Activated gamma-delta T cell (primary cell): ENCODE results near the gene BPIFA3.

Experiments used
- DNase-seq: peaks from one replicate; lab custom pipeline; 2025; lab: John Stamatoyannopoulos, UW

BPIFA3 gene

GRCh38 chr20:33211817-33212424 lies 5.2 kb upstream of the BPIFA3 start:
- DNase-seq, result no peak

DNA sequence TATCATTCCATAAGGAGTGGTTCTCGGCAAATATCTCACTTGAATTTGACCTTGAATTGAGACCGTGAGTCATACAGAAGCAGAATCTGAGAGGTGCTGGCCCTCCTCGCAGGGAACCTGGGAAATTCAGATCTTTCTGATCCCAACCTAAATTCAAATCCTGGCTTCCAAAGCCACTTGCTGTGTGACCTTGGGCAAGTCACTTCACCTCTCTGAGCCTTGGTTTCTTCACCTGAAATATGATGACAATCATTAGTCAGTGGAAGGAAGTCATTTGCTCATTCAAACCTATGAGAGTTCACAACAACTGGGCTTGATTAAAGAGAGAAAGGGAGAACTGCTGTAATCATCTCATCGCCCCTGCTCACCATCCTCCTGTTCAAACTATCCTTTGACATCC lies 7.2 kb downstream of the BPIFA3 start:
- no peak for DNase-seq

DNA sequence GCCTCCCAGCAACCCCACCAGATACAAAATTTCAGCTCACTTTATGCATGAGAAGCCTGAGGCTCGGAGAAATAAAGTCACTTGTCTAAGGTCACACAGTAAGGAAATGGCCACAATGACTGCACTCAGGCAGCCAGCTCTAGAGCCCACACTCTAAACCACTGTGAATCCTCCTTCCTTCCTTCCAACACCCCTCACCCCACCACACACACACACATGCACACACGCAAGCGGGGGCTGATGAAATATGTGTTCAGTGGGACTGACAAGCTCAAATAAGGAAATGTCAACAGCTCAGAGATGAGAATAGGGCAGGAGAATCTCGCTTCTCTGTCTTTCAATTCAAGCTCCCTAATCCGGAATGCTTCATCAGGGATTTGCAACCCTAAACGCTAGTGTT lies 12.7 kb downstream of the BPIFA3 start:
- no peak for DNase-seq

DNA sequence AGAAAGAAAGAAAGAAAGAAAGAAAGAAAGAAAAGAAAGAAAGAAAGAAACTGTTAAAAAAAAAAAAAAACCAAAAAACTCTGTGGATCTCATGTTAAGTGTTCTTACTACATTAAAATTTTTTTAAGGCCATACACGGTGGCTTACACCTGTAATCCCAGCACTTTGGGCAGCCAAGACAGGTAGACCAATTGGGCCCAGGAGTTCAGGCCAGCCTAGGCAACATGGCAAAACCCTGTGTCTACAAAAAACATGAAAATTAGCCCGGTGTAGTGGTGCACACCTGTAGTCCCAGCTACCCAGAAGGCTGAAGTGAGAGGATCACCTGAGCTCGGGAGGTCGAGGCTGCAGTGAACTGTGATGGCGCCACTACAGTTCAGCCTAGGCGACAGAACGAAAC lies 14.1 kb downstream of the BPIFA3 start:
- no peak for DNase-seq

DNA sequence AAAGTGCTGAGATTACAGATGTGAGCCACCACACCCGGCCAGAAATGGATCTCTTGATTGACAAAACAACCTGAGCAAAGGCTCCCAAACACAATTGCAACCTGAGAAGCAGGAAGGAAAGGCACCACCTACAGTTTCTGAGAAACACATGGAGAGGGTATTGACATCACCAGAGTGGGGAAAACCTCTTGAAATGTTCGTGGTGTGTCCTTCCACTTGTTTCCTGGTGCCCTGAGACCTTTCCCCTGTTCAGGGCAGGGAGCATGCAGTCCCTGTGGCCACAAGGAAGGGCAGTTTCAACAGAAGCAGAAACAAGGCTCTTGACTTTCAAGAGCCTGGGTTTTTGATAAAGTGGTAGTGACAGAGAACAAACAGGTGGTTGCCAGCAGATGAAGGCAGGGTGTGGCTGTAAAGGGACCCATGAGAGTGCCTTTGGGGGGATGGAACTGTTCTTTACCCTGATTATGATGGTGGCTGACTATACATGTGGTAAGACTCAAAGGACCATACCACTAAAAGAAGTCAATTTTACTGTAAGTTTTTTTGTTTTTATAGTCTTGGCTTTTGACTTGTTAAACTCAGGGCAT lies 15.4 kb downstream of the BPIFA3 start:
- DNase-seq, result no peak

DNA sequence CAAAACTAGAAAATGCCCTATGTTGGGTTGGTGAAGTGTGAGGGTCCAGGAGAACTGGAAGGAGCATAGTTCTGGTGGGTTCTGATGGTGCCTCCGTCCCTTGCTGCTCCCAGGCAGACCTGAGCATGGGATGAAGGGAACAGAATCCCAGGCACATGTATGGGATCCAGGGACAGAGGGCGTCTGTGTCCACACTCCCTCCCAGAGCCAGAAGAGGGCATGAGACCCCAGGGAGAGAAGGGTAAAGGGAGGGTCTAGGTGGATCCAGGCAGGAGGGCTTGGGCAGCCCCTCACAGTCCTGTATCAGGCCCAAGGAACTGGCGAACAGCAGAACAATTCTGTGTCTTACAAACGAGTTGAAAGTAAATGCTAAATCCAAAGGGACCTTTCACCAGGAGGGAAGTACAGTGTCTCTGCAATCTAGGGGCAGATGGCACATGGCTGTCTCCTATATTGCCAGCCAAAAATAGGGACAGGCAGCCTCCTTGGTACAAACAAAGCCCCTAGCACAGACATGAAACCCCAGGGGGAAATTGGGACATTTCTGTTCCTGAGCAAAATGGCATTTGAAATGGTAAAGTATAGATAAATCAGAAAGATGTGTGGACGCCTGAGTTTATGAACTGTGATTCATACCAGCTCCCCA lies 16.1 kb downstream of the BPIFA3 start:
- no peak for DNase-seq

- DNase-seq, result no peak
These were observed 16.9 kb downstream of the BPIFA3 start for GRCh38 chr20:33234050-33234449.

DNA sequence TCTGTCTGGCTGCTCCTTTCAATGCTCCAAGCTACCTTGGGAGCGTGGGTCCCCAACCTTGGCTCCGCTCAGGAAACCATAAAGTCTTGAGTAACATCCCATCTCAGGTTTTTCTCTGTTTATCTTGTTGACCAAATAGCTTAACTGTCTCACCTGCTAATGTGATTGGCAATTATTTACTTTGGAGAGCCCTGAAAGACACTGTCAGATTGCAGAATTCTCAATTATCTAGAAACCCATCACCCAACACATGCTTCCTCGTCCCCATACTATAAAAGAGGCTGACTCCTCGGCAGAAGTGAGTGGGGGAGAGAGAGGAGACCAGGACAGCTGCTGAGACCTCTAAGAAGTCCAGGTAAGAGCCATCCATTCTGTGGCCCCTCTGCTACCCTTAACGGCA lies 18.5 kb downstream of the BPIFA3 start, which contains the start of gene BPIFA1:
Gene BPIFA1, plus strand, starts transcription at position 301 of the 400 bp plus-strand sequence. CDS start 1,716 bp downstream, outside the sequence.
- no peak for DNase-seq

GRCh38 chr20:33236351-33236750 lies 19.2 kb downstream of the BPIFA3 start:
- DNase-seq, result no peak

DNA sequence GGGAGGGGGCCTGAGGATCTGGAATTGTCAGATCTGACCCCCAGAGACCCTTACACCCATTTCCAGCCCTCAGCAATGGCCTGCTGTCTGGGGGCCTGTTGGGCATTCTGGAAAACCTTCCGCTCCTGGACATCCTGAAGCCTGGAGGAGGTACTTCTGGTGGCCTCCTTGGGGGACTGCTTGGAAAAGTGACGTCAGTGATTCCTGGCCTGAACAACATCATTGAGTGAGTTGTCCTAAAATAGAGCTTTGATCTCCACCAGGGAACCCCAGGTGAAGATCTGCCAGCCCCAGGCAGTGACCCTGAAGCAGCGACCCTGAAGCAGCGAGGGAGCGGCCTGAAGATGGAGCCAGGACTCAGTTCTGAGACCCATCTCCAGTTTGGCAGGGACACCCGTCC lies 20.8 kb downstream of the BPIFA3 start:
- no peak for DNase-seq

DNA sequence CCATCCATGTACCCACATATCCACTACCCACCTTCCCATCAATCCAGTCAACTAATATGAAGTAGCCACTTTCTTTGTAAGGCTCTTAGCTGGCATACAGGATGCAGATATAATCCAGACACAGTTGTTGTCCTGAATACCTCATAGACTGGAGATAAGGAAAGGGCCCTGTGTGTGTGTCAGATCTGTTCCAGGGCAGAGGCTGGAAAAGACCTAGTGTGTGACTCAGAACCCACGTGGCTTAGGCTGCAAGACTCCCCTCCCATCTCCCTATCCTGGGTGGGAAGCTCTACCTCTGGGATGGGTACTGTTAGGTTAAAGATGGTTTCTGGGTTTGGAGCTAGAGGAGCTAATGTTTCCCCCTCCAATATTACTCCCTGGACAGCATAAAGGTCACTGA lies 22.3 kb downstream of the BPIFA3 start:
- DNase-seq, result no peak

DNA sequence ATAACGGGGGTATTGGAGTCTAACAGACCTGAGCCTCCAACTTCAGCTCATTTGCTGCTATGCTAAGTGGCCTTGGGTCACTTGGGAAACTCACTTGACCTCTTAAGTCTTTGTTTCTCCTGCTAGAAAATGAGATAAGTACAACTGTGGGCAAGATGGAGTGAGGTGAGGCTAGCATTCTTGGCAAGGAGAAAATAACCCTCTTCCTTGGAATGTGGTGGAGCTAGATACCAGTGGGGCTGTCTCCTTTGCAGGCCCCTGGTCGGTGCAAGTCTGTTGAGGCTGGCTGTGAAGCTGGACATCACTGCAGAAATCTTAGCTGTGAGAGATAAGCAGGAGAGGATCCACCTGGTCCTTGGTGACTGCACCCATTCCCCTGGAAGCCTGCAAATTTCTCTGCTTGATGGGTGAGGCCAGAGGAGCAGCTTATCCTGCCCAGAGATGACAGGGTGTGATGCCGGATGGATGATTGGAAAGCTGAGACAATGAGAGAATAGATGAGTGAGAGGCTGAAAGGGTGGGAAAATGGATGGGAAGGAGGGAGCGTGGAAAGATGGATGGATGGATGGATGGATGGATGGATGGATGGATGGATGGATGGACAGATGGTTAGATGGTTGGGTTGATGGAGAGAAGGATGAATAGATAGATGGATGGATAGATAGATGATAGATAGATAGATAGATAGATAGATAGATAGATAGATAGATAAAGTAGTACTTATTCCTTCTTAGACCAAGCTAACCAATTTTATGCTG lies 23.0 kb downstream of the BPIFA3 start:
- DNase-seq, result no peak

DNA sequence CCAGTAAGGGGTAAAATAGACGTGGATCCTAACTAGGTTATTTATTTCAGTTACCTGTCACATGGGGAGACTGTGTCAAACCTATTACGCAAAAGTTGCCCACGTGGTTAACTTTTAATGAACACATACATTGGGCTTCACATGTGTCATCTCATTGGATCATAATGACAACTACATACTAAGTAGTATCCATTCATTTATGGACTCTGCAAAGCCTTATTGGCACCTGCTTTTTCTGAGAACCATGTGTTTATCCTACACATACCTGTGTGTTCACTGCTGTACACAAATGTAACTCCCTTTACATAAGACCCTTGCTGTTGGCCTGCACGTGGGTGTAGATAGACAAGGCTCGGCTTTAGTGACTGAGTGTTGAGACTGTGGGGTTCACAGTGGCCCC lies 23.8 kb downstream of the BPIFA3 start:
- no peak for DNase-seq

GRCh38 chr20:33242319-33243100 lies 25.4 kb downstream of the BPIFA3 start:
- DNase-seq, result no peak

GRCh38 chr20:33246077-33246476 lies 28.9 kb downstream of the BPIFA3 start:
- no peak for DNase-seq

DNA sequence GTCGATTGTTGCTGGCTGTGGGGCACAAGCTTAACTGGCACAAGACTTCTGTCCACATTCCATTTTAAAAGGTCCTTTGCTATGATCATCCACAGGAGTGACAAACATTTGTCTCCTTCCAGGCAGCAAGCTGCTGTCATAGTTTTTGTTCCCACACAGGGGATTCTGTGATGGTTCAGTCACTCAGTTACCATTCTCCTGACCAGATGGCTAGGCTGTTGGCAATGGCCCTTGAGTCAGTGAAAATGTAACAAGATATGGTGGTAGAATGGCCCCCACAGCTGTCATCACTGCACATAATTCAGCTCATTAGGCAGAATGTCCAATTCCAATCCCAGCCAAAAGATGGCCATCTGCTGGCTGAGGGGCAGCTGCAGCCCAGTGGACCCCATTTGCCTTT lies 32.3 kb downstream of the BPIFA3 start:
- DNase-seq, result no peak

- DNase-seq, result no peak
These were observed 33.5 kb downstream of the BPIFA3 start for GRCh38 chr20:33250666-33251065.

DNA sequence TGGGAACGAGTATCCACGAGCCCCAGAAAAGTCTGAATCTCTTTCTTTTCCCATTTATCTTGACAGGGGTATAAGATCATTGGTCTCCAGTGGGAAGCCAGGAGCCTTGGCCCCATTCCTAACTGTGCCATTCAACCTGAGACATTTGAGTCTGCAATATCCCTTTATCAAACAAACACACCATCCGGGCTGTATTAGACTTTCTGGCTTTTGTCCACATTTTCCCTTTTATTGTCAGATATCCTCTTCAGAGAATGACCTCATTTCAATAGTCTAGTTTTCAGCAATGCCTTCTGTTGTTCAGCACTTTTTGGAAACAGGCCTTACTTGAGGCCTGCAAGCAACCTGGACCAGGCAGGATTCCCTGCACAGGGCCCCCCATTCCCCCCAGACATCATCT lies 34.3 kb downstream of the BPIFA3 start:
- DNase-seq, result no peak

GRCh38 chr20:33252460-33252859 lies 35.3 kb downstream of the BPIFA3 start:
- no peak for DNase-seq

DNA sequence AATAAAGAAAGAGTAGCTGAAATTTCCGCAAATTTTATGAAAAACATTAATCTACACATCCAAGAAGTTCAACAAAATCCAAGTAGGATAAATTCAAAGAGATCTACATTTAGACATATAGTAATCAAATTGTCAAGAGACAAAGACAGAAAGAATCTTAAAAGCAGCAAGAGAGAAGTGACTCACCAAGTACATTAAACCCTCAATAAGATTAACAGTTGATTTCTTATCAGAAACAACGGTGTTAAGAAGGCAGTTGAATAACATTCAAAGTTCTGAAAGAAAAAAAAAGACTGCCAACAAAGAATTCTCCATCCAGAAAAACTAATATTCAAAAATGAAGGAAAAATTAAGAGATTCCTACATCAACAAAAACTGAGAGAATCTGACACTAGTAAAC lies 37.9 kb downstream of the BPIFA3 start:
- no peak for DNase-seq

DNA sequence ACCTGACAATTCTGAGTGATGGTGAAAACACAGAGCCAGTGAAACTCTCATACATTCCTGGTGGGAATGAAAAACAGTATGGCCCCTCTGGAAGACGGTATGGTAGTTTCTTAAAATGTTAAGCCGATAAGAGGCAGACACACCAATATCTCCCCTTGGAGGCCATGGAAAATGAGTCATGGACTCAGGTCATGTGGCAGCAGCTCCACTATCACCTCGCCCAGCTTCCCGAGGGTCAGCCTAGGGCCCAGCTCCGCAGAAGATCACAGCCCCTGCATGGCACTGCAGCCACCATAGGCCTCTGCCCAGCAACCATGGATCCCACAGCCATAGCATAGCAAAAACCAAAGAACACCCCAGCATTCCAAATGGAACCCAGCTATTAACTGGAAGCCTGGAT lies 40.1 kb downstream of the BPIFA3 start:
- no peak for DNase-seq

DNA sequence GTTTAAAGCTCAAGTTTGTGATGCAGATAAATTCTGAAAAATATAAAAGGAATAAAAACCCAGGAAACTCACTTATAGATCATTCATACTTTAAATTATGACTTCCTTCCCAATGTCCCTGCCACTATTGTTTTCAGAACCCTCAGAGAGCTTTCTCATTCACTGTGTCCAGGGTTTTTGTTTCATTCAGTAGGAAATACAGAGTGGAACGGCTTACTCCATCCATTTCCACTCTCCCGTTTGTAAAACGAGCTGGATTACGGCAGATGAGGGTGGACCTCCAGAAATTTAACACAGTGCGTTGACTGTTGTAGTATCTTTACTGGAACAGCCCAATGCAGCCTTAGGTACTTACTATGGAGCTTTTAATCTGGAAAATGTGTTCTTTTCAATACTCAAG lies 42.2 kb downstream of the BPIFA3 start:
- DNase-seq, result no peak
